ENCODE measurements around the gene TBX4.
"Not testable (repeated sequence)": the region's sequence is repeated elsewhere in the genome, so short reads cannot be mapped to it uniquely, and the experiment has no call there.

TBX4 gene

GRCh38 chr17:61429274-61429673, 22.9 kb upstream of the TBX4 start:
- H2BK120ac ChIP-seq (ENCODE audit: low read depth, low read length) = no peak overlapping the region
- H3K79me1 ChIP-seq (ENCODE audit: low read depth, low read length) = no peaks in the 10 kb centered on the region
- H3K27ac ChIP-seq (replicated peaks; ENCODE audit: low read length) = no peak overlapping the region
- DNase-seq (ENCODE audit: low spot score) = no peak
- no peak overlapping the region for H3K9ac ChIP-seq (ENCODE audit: low read depth, low read length, poor library complexity)
- H3K14ac ChIP-seq (ENCODE audit: low read length) = no peak overlapping the region
- no peaks in the 10 kb centered on the region for H3K4me1 ChIP-seq (ENCODE audit: control insufficient read depth in 2 of 2, insufficient read depth in 1 of 2, low read depth in 1 of 2, low read length in 2 of 2)
- H3K18ac ChIP-seq (ENCODE audit: low read length) = no peak overlapping the region
- H3K27me3 ChIP-seq (ENCODE audit: control insufficient read depth in 3 of 3, insufficient read depth in 3 of 3, low read depth in 1 of 3, low read length in 3 of 3) = peaks cover 0 to 9% (median 0%) of the 10 kb centered on the region in 3 experiments
- no peak overlapping the region for H3K4me3 ChIP-seq (ENCODE audit: low read length in 2 of 2)
- H2AFZ ChIP-seq (ENCODE audit: low read length) = no peak overlapping the region
- H3K23ac ChIP-seq (ENCODE audit: low read depth, low read length, poor library complexity) = no peak overlapping the region
- H3K36me3 ChIP-seq (replicated peaks in 1 of 2; ENCODE audit: control insufficient read depth in 2 of 2, insufficient read depth in 2 of 2, low read length in 2 of 2) = no peaks in the 10 kb centered on the region
- no peak overlapping the region for H2AK5ac ChIP-seq (ENCODE audit: low read depth, low read length)
- WGBS, 2 donors (ENCODE audit: extremely low coverage in 2 of 2, insufficient read length in 2 of 2, insufficient replicate concordance in 1 of 2) = no CpG with 5 or more reads among the region's 1 CpG
- H4K8ac ChIP-seq (ENCODE audit: low read depth, low read length) = no peak overlapping the region
- no peak overlapping the region for H3K4me2 ChIP-seq (ENCODE audit: insufficient read depth, low read length, poor library complexity, severe bottlenecking)
- no peak overlapping the region for H2BK15ac ChIP-seq (ENCODE audit: low read length)
- no peak overlapping the region for H2BK5ac ChIP-seq (ENCODE audit: low read length)
- H3K9me3 ChIP-seq (replicated peaks in 1 of 2; ENCODE audit: control insufficient read depth in 2 of 2, insufficient read depth in 1 of 2, low read depth in 1 of 2, low read length in 2 of 2) = no peaks in the 10 kb centered on the region
- no peak overlapping the region for H4K91ac ChIP-seq (ENCODE audit: low read depth, low read length, poor library complexity)
- no peak overlapping the region for H3K4ac ChIP-seq (ENCODE audit: low read length)
- no peak overlapping the region for H2BK12ac ChIP-seq (ENCODE audit: low read length)

DNA sequence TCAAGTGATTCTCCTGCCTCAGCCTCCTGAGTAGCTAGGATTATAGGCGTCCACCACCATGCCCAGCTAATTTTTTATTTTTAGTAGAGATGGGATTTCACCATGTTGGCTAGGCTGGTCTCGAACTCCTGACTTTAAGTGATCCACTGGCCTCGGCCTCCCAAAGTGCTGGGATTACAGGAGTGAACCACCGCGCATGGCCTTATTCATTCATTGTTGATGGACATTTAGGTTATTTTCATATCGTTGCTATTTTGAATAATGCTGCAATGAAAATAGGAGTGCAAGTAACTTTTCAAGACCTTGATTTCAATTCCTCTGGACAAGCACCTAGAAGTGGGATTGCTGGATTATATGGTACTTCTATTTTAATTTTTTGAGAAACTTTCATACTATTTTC, 22.4 kb upstream of the TBX4 start:
- H3K9me3 ChIP-seq (replicated peaks in 1 of 2; ENCODE audit: control insufficient read depth in 2 of 2, insufficient read depth in 1 of 2, low read depth in 1 of 2, low read length in 2 of 2); H2AFZ ChIP-seq (ENCODE audit: low read length); H3K36me3 ChIP-seq (replicated peaks in 1 of 2; ENCODE audit: control insufficient read depth in 2 of 2, insufficient read depth in 2 of 2, low read length in 2 of 2); H3K14ac ChIP-seq (ENCODE audit: low read length); H2BK120ac ChIP-seq (ENCODE audit: low read depth, low read length); H3K27ac ChIP-seq (replicated peaks; ENCODE audit: low read length); H3K23ac ChIP-seq (ENCODE audit: low read depth, low read length, poor library complexity); H2BK15ac ChIP-seq (ENCODE audit: low read length); DNase-seq (ENCODE audit: low spot score); H3K18ac ChIP-seq (ENCODE audit: low read length); H2BK5ac ChIP-seq (ENCODE audit: low read length); H4K8ac ChIP-seq (ENCODE audit: low read depth, low read length); H3K79me1 ChIP-seq (ENCODE audit: low read depth, low read length); H4K91ac ChIP-seq (ENCODE audit: low read depth, low read length, poor library complexity); H3K4ac ChIP-seq (ENCODE audit: low read length); H3K4me3 ChIP-seq (ENCODE audit: low read length in 2 of 2); H2AK5ac ChIP-seq (ENCODE audit: low read depth, low read length); H3K4me2 ChIP-seq (ENCODE audit: insufficient read depth, low read length, poor library complexity, severe bottlenecking); H3K27me3 ChIP-seq (ENCODE audit: control insufficient read depth in 3 of 3, insufficient read depth in 3 of 3, low read depth in 1 of 3, low read length in 3 of 3); H3K9ac ChIP-seq (ENCODE audit: low read depth, low read length, poor library complexity); H3K4me1 ChIP-seq (ENCODE audit: control insufficient read depth in 2 of 2, insufficient read depth in 1 of 2, low read depth in 1 of 2, low read length in 2 of 2); H2BK12ac ChIP-seq (ENCODE audit: low read length): not testable (repeated sequence)
- WGBS, 2 donors (ENCODE audit: extremely low coverage in 2 of 2, insufficient read length in 2 of 2, insufficient replicate concordance in 1 of 2) = no CpG with 5 or more reads among the region's 6 CpGs

GRCh38 chr17:61431594-61432311, 20.5 kb upstream of the TBX4 start:
- H2BK120ac ChIP-seq (ENCODE audit: low read depth, low read length) = no peak overlapping the region

DNA sequence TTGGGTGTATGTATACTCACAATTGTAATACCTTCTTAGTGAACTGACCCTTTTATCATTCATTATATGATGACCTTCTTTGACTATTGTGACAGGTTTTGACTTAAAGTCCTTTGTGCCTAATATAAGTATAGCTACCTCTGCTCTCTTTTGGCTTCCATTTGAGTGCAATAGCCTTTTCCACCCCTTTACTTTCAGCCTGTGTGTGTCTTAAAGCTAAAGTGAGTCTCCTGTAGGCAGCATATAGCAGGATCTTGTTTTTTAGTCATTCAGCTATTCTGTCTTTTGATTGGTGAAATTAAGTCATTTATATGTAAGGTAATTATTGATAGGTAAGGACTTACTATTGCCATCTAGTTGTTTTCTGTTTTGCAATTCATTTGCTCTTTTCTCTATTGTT, 15.9 kb upstream of the TBX4 start:
- no peak for DNase-seq (ENCODE audit: low spot score)
- Histone ChIP-seq H2AFZ (ENCODE audit: low read length) (no peak overlapping the region), H3K27ac (replicated peaks; ENCODE audit: low read length) (no peak overlapping the region), H3K9me3 (replicated peaks in 1 of 2; ENCODE audit: control insufficient read depth in 2 of 2, insufficient read depth in 1 of 2, low read depth in 1 of 2, low read length in 2 of 2) (peaks cover 0 to 5% of the 10 kb centered on the region in 2 donors), H3K79me1 (ENCODE audit: low read depth, low read length) (no peaks in the 10 kb centered on the region), H3K9ac (ENCODE audit: low read depth, low read length, poor library complexity) (no peak overlapping the region), H2AK5ac (ENCODE audit: low read depth, low read length) (no peak overlapping the region), H3K4me2 (ENCODE audit: insufficient read depth, low read length, poor library complexity, severe bottlenecking) (no peak overlapping the region), H3K23ac (ENCODE audit: low read depth, low read length, poor library complexity) (no peak overlapping the region), H2BK15ac (ENCODE audit: low read length) (no peak overlapping the region), H3K4me3 (ENCODE audit: low read length in 2 of 2) (no peak overlapping the region), H2BK5ac (ENCODE audit: low read length) (no peak overlapping the region), H3K18ac (ENCODE audit: low read length) (no peak overlapping the region), H3K27me3 (ENCODE audit: control insufficient read depth in 3 of 3, insufficient read depth in 3 of 3, low read depth in 1 of 3, low read length in 3 of 3) (peaks cover 0 to 10% (median 0%) of the 10 kb centered on the region in 3 experiments), H4K91ac (ENCODE audit: low read depth, low read length, poor library complexity) (no peak overlapping the region), H4K8ac (ENCODE audit: low read depth, low read length) (no peak overlapping the region), H2BK120ac (ENCODE audit: low read depth, low read length) (no peak overlapping the region), H3K4ac (ENCODE audit: low read length) (no peak overlapping the region), H3K4me1 (ENCODE audit: control insufficient read depth in 2 of 2, insufficient read depth in 1 of 2, low read depth in 1 of 2, low read length in 2 of 2) (no peaks in the 10 kb centered on the region), H3K36me3 (replicated peaks in 1 of 2; ENCODE audit: control insufficient read depth in 2 of 2, insufficient read depth in 2 of 2, low read length in 2 of 2) (no peaks in the 10 kb centered on the region), H3K14ac (ENCODE audit: low read length) (no peak overlapping the region), H2BK12ac (ENCODE audit: low read length) (no peak overlapping the region)

More at GRCh38 chr17:61431594-61432311, 20.5 kb upstream of the TBX4 start:
- Histone ChIP-seq H4K91ac (ENCODE audit: low read depth, low read length, poor library complexity) (no peak overlapping the region), H3K14ac (ENCODE audit: low read length) (no peak overlapping the region), H2AK5ac (ENCODE audit: low read depth, low read length) (no peak overlapping the region), H2AFZ (ENCODE audit: low read length) (no peak overlapping the region), H3K9me3 (replicated peaks in 1 of 2; ENCODE audit: control insufficient read depth in 2 of 2, insufficient read depth in 1 of 2, low read depth in 1 of 2, low read length in 2 of 2) (no peaks in the 10 kb centered on the region), H3K4me1 (ENCODE audit: control insufficient read depth in 2 of 2, insufficient read depth in 1 of 2, low read depth in 1 of 2, low read length in 2 of 2) (no peaks in the 10 kb centered on the region), H3K79me1 (ENCODE audit: low read depth, low read length) (no peaks in the 10 kb centered on the region), H3K9ac (ENCODE audit: low read depth, low read length, poor library complexity) (no peak overlapping the region), H3K36me3 (replicated peaks in 1 of 2; ENCODE audit: control insufficient read depth in 2 of 2, insufficient read depth in 2 of 2, low read length in 2 of 2) (no peaks in the 10 kb centered on the region), H3K27ac (replicated peaks; ENCODE audit: low read length) (no peak overlapping the region), H3K4ac (ENCODE audit: low read length) (no peak overlapping the region), H4K8ac (ENCODE audit: low read depth, low read length) (no peak overlapping the region), H3K23ac (ENCODE audit: low read depth, low read length, poor library complexity) (no peak overlapping the region), H3K27me3 (ENCODE audit: control insufficient read depth in 3 of 3, insufficient read depth in 3 of 3, low read depth in 1 of 3, low read length in 3 of 3) (peaks cover 0 to 9% (median 0%) of the 10 kb centered on the region in 3 experiments), H2BK15ac (ENCODE audit: low read length) (no peak overlapping the region), H3K4me2 (ENCODE audit: insufficient read depth, low read length, poor library complexity, severe bottlenecking) (no peak overlapping the region), H2BK5ac (ENCODE audit: low read length) (no peak overlapping the region), H3K4me3 (ENCODE audit: low read length in 2 of 2) (no peak overlapping the region), H3K18ac (ENCODE audit: low read length) (no peak overlapping the region), H2BK12ac (ENCODE audit: low read length) (no peak overlapping the region)
- no peak for DNase-seq (ENCODE audit: low spot score)
- WGBS, 2 donors (ENCODE audit: extremely low coverage in 2 of 2, insufficient read length in 2 of 2, insufficient replicate concordance in 1 of 2) = no CpG with 5 or more reads among the region's 4 CpGs
